HG03565 (cell line): ENCODE data around the gene TMEM59.

Experiments
- ATAC-seq: cut with Tn5 transposase; IDR thresholded peaks from one replicate; pipeline ENCODE4 v1.9.1; 2021; ENCODE audit warnings: mild to moderate bottlenecking, moderate library complexity; ENCODE audit not compliant: unreplicated experiment

Gene TMEM59

GRCh38 chr1:53986458-53986857 is 66.5 kb downstream of the TMEM59 start:
- no peak for ATAC-seq

GRCh38 chr1:53984726-53985125 is 68.3 kb downstream of the TMEM59 start:
- ATAC-seq = no peak

- no peak for ATAC-seq
Observed at GRCh38 chr1:53982763-53983104, 70.3 kb downstream of the TMEM59 start.

GRCh38 chr1:53982034-53982762 is 70.8 kb downstream of the TMEM59 start:
- no peak for ATAC-seq

GRCh38 chr1:53981220-53981619 is 71.8 kb downstream of the TMEM59 start:
- ATAC-seq = no peak

GRCh38 chr1:53979712-53980450 is 73.1 kb downstream of the TMEM59 start:
- no peak for ATAC-seq
